Fibroblast of skin of abdomen (primary cell): ENCODE measurements around the gene CCR9. TPM values are rescaled to one million over a fixed set of nuclear protein-coding genes. Genes with fewer than 3 reads are reported as not detected.
A peak's percentile ranks its signal among the peaks of the same experiment; 100 is the strongest.
"Not testable (repeated sequence)": the region's sequence is repeated elsewhere in the genome, so short reads cannot be mapped to it uniquely, and the experiment has no call there.

Experiments
- DNase-seq: peaks from one replicate; pipeline ENCODE4 v3.0.0-alpha.2; 2013
- polyA plus RNA-seq, 2 experiments: library from polyadenylated mRNA; unstranded; fragments of 120-200 nt; gene quantifications; one replicate each; pipeline ENCODE4 v1.2.1, GENCODE V29; 2013; ENCODE audit not compliant: insufficient read length in 2 of 2

The CCR9 gene
- polyA plus RNA-seq (2013, experiment 1 of 2; ENCODE audit: insufficient read length): not detected
- not detected for polyA plus RNA-seq (2013, experiment 2 of 2; ENCODE audit: insufficient read length)

DNA sequence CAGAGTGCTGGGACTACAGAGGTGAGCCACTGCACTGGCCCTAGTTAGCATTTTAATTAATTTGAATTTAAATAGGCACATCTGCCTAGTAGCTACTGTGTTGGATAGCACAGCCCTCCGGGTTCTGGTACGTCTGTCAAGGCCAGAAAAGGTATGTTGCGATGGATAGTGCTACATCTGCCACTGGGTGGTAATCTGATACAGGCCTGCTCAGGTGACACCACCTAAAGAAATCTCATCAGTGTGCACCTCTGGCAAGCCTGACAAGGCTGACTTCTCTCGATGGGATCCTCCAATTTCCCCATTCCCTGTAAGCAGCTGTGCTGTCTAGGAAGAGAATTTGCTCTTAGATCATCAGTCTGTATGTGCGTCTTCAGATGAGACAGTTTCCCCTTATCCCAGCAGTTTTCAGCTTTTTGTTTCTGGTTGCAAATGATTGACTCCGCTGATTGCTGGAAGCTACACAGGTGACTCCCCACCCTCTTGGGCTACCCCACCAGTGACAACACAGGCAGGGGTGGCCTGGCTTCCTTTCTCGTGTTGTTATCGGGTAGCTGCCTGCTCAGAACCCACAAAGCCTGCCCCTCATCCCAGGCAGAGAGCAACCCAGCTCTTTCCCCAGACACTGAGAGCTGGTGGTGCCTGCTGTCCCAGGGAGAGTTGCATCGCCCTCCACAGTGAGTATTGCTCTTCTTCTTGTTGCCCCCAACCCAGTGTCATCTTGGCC lies at the start of gene CCR9:
Gene CCR9, plus strand, starts transcription at position 565 of the 727 bp plus-strand sequence. CDS start 8,391 bp downstream, outside the sequence.
- DNase-seq: no peak

DNA sequence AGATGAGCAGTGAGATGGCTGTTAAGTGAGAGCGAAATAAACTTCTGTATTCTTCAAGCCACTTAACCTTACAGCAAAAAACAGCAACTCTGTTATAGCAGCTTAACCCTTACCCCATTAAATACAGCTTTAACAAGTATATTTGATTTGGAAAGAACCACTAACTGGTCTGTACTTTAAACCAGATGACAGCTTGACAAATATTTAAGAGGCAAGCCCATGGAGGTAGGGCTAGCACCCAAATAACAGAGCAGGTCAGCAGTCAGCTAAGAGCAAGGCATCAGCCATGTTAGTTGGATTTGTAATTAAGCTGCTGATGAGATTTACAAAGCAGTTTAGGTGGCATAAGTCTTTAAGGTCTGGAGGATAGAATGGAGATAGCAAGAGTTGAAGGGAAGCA lies 47.9 kb upstream of the CCR9 start:
- no peak for DNase-seq

GRCh38 chr3:45841420-45841756 lies 45.0 kb upstream of the CCR9 start:
- DNase-seq: peak; percentile 5

GRCh38 chr3:45841757-45842491 lies 44.4 kb upstream of the CCR9 start, which contains the start of gene LZTFL1:
Gene LZTFL1 (minus strand): TSS chr3:45842119. CDS start chr3:45841991, 128 bp downstream.
- peak; percentile 97 for DNase-seq

- no peak for DNase-seq
Observed at GRCh38 chr3:45842851-45843625, 43.3 kb upstream of the CCR9 start.

- DNase-seq: no peak
Observed at GRCh38 chr3:45844616-45845015, 41.7 kb upstream of the CCR9 start.

GRCh38 chr3:45848392-45848791 lies 38.0 kb upstream of the CCR9 start:
- DNase-seq: no peak

- DNase-seq: no peak
Observed at GRCh38 chr3:45852828-45853227, 33.5 kb upstream of the CCR9 start.

DNA sequence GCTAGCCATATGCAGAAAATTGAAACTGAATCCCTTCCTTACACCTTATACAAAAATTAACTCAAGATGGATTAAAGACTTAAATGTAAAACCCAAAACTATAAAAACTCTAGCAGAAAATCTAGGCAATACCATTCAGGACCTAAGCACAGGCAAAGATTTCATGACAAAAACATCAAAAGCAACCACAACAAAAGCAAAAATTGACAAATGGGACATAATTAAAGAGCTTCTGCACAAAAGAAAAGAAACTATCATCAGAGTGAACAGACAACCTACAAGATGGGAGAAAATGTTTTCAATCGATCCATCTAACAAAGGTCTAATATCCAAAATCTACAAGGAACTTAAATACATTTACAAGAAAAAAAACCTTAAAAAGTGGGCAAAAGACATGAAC lies 30.0 kb upstream of the CCR9 start:
- DNase-seq: not testable (repeated sequence)

DNA sequence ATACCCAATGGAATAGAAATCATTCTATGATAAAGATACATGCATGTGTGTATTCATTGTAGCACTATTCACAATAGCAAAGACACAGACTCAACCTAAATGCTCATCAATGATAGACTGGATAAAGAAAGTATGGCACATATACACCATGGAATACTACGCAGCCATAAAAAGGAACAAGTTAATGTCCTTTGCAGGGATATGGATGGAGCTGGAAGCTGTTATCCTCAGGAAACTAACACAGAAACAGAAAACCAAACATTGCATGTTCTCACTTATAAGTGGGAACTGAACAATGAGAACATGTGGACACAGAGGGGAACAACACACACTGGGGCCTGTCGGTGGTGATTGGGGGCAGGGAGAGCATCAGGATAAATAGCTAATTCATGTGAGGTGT lies 29.3 kb upstream of the CCR9 start:
- not testable (repeated sequence) for DNase-seq

- no peak for DNase-seq
Observed at GRCh38 chr3:45858809-45859543, 27.4 kb upstream of the CCR9 start.

DNA sequence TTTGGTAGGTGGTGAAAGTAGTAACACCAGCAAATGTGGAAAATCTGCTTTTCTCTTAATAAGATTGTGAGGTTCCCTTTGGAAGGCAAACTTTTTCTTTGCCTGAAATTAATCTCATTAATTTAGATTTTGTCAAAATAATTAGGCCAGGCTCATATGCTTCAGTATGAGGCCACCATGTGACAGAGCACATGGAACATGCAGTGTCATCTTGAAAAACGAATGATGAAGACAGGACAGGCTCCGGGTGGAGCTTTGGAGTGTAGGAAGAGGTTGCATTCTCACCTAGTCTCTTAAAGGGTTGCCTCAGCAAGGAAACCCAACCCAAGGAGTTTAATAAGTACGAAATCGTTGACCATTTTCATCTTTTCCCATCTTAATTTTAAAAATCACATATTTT lies 25.9 kb upstream of the CCR9 start:
- DNase-seq: no peak

DNA sequence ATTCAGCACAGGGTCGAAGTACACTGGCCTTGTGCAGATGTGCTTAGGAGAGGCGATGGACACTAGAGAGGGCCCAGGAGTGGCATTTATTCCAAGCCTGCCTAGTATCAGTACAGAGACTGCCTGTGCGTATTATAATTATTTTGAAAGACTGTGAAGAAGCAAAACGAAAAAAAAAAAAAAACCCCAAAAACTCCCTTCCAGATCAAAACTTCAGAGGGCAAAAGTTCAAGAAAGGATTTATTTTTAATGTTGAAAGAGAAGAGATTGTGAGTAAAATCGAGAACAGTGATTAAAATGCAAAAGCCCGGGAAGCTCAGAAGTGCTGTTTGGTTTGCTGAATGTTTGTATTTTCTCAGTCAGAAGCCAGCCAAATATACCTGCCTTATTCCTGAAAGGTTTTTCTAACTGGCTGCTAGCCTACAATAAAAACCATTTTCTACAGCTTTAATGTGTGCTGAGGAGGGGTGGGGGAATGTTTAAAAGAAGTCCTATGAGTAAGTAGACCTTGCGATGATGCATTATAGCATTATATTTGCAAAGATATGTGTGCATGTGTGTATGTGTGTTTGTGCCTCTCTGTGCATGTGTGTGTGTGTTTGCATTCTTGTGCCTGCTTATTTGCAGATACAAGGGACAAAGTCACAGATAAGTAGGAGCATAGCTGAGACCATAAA lies 25.2 kb upstream of the CCR9 start:
- DNase-seq: no peak

DNA sequence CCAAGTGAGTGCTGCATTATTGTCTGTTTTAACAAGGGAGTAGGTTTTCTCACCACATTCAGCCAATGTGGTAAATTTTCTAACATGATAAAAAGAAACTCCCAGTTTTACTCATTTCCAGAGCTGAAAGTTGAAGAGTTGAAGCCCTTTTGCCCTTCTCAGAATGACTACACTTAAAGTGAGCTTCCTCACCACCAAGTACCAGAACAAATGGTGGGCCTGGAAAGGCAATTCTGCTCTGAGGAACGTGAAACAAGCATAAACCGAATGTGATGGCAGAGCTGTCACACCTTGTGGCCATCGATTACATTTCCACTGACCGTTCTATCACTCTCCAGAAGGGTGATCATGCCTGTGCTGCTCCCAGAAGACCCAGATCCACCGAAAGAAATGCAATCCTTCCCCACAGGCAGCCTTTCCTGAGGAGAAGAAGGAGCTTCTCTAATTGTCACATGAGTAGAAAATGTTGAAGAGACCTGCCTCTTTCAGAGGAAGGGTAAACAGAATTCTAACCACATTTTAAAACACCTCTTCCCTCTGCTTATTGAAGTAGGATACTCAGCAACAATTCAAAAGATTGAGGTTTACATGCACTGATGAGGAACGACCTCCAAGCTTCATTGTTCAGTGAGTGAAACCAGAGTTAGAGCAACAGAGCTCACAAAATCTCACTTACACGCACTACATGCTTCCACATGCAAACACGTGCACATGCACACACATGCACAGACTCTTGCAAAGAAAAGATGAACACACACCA lies 21.4 kb upstream of the CCR9 start:
- DNase-seq: no peak

- DNase-seq: no peak
Observed at GRCh38 chr3:45865563-45865962, 20.8 kb upstream of the CCR9 start.

- no peak for DNase-seq
Observed at GRCh38 chr3:45868213-45868612, 18.1 kb upstream of the CCR9 start.

- DNase-seq: no peak
Observed at GRCh38 chr3:45868650-45869049, 17.7 kb upstream of the CCR9 start.

DNA sequence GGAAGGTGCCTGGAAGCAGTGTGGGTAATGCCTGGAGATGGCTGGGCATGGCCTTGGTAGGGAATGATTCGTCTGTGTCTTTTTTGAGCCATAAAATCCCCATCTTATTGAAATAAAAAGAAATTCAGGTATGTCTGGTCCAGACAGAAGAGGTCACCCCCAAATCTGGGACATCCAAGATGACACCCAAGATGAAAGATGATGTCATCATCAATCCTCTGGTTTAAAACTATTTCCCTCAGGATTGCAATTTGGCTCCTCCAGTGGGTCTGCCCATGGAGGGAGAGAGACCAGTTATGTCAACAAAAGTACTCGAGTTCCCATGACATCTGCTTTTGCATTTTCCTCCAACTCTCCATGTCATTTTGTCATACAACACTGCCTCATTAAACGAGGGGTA lies 16.7 kb upstream of the CCR9 start:
- DNase-seq: no peak

DNA sequence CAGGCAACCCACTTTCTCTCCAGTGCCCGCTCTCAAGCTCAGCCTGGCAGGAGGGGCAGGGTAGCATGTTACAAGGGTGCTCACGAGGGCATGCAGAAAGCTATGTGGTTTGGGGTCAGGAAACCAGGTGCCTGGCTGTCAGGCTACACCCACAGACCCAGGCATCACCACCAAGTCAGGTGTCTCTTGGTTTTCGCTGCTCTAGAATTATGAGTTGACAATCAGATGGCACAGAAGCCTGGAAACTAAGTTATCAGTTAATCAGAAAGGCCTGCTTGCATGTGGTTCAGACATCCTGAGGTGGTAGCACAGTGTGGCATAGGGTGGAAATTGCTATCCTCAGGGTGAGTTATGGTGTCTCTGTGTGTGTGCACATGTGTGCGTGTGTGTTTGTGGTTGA lies 16.2 kb upstream of the CCR9 start:
- DNase-seq: no peak

DNA sequence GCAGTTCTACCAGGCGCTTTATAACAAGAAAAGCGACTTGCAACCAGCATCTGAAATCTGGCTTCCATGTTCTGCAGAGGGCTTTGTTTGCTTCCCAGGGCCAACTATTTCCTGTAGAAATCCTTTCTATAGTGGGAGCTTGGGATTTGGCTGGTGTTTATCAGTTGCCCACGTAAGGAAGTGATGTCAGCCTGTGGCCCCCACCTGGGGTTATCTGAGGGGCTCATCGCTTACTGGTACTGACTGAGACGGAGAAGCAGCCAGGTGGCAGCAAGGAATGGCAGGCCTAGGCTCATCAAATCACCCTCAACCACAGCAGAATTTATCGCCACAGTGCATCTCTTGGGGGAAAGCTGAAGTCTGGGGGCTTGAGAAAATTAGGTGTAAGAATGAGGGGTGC lies 14.6 kb upstream of the CCR9 start:
- DNase-seq: no peak

DNA sequence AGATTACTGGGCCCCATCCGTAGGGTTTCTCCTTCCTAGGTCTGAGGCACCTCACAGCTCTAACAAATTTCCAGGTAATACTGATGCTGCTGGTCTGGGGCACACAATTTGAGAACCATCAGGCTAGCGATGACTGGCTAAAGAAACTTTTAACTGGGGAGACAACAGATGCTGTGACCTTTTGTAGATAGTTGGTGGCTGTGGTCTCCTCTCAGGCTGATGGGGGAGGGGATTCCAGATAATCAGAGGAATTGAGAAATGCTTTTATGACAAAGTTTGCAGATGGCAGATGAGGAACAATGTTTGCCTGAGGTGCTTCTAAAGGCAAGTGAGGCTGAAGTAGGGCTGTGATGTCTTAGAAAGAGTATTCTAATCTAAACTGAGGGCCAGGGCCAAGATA lies 13.8 kb upstream of the CCR9 start:
- no peak for DNase-seq
